ENCODE measurements around the gene LAMC1. TPM values are rescaled to one million over a fixed set of nuclear protein-coding genes. Genes with fewer than 3 reads are reported as not detected.

Gene LAMC1
- total RNA-seq, 2 experiments from 2014 or later: not detected

DNA sequence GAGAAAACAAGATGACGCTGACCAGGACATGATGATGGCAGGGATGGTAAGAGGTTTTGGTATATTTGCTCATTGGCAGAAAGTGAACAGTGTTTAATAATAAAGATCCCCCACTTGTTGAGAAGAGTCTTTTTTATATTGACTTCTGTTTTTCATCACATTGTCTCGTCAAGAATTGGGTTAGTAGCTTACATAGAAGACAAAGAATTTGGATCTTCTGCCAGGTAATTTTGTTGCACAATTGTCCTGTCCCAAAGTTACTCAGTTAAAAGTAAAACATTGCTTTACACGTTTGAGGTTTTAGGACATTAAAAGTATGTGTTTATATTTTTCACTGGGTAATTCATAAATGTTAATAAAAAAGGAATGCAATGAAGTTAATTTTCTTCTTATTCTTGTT lies 114.6 kb downstream of the LAMC1 start:
- TF ChIP-seq, protein P1, sequence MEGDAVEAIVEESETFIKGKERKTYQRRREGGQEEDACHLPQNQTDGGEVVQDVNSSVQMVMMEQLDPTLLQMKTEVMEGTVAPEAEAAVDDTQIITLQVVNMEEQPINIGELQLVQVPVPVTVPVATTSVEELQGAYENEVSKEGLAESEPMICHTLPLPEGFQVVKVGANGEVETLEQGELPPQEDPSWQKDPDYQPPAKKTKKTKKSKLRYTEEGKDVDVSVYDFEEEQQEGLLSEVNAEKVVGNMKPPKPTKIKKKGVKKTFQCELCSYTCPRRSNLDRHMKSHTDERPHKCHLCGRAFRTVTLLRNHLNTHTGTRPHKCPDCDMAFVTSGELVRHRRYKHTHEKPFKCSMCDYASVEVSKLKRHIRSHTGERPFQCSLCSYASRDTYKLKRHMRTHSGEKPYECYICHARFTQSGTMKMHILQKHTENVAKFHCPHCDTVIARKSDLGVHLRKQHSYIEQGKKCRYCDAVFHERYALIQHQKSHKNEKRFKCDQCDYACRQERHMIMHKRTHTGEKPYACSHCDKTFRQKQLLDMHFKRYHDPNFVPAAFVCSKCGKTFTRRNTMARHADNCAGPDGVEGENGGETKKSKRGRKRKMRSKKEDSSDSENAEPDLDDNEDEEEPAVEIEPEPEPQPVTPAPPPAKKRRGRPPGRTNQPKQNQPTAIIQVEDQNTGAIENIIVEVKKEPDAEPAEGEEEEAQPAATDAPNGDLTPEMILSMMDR (IDR thresholded peaks at IDR 0.05): no peak
- Mint-ChIP-seq H3K36me3 (ENCODE audit: low read depth) (no peaks in the 10 kb centered on the region), H3K9me3 (no peaks in the 10 kb centered on the region), H3K27me3 (peaks cover 9% of the 10 kb centered on the region), H3K4me1 (ENCODE audit: low read depth) (no peaks in the 10 kb centered on the region), H3K4me3 (no peak overlapping the region), H3K27ac (no peak overlapping the region)
- no peaks in the 10 kb centered on the region for H3K9me3 ChIP-seq (ENCODE audit: control insufficient read depth in 1 of 2, insufficient read depth in 1 of 2, low read length in 2 of 2)
- POLR2A ChIA-PET: no interaction called here
- H3K27ac ChIP-seq (ENCODE audit: low read depth in 1 of 2, low read length in 2 of 2): no peak overlapping the region
- H3K36me3 ChIP-seq (ENCODE audit: insufficient read depth, low read length): no peaks in the 10 kb centered on the region
- intact Hi-C loops (cut with DNase I, micrococcal nuclease): no loop called here
- no peaks in the 10 kb centered on the region for H3K4me1 ChIP-seq (ENCODE audit: insufficient read depth, low read length)
- DNase-seq (no peak), ATAC-seq (ENCODE audit: poor library complexity) (no peak)
- H3K4me3 ChIP-seq (ENCODE audit: low read length): no peak overlapping the region
- CTCF ChIA-PET: no interaction called here
- peaks cover 0 to 2% of the 10 kb centered on the region in 2 experiments for H3K27me3 ChIP-seq (ENCODE audit: control insufficient read depth in 1 of 2, insufficient read depth in 2 of 2, low read length in 2 of 2)

DNA sequence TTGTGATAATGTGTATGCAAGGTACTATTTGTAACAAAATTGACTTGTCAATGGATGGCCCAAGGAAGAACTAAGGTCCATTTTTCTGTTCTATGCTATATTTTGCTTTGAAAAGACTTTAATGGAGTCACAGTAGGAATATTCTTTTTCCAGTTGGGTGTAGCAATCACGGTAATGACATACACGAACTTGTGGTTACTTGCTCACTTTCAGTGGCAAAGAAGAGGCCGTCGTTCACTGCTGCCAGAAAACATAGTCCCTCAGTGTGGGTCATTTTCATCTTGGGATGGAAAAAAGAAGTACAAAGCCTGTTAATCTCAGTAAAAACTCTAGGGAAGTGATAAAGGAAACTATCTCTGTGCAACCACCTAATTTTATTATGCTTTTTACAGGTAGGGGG lies 115.1 kb downstream of the LAMC1 start:
- ChIA-PET POLR2A (no interaction called here), CTCF (no interaction called here)
- Histone ChIP-seq H3K27ac (ENCODE audit: low read depth in 1 of 2, low read length in 2 of 2) (no peak overlapping the region), H3K36me3 (ENCODE audit: insufficient read depth, low read length) (no peaks in the 10 kb centered on the region), H3K4me3 (ENCODE audit: low read length) (no peak overlapping the region), H3K4me1 (ENCODE audit: insufficient read depth, low read length) (no peaks in the 10 kb centered on the region), H3K27me3 (ENCODE audit: control insufficient read depth in 1 of 2, insufficient read depth in 2 of 2, low read length in 2 of 2) (peaks cover 0 to 2% of the 10 kb centered on the region in 2 experiments), H3K9me3 (ENCODE audit: control insufficient read depth in 1 of 2, insufficient read depth in 1 of 2, low read length in 2 of 2) (no peaks in the 10 kb centered on the region)
- intact Hi-C loops (cut with DNase I, micrococcal nuclease): no loop called here
- Mint-ChIP-seq H3K9me3 (no peaks in the 10 kb centered on the region), H3K27ac (no peak overlapping the region), H3K4me1 (ENCODE audit: low read depth) (no peaks in the 10 kb centered on the region), H3K4me3 (no peak overlapping the region), H3K27me3 (peaks cover 9% of the 10 kb centered on the region), H3K36me3 (ENCODE audit: low read depth) (no peaks in the 10 kb centered on the region)
- ATAC-seq (ENCODE audit: poor library complexity): no peak
- no peak for DNase-seq
- TF ChIP-seq, protein P1 (IDR thresholded peaks at IDR 0.05): no peak

DNA sequence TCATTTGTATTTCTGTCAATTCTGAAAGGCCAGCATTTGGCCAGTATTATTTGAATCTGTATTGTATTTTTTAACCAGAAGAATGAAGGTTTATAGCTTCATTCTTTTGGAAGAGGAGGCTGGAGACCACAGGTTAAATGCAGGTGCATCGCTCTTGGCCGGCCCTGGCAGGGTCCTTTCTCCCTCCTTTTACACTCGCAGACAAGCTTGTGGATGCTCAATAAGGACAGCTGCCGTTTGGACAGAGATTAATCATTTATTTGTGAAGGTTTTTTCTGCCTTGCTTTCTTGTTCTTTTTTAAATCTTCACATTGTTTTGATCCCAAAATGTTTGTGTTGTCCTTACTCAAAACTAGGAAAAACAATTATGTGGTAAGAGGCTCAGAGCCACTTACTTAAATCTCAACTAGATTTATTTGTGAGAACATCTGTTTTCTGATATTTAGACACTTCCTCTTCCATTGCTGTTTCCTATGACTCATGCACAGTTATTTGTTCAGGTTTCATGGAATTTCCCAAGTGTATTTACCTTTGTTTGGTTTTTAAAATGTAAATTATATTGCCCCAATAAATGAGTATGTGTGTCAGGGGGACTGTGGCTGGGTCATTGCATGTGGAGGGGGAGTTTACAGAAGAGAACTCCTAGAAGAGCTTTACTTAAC lies 116.2 kb downstream of the LAMC1 start:
- TF ChIP-seq, protein P1 (IDR thresholded peaks at IDR 0.05): no peak
- Mint-ChIP-seq H3K27ac (no peak overlapping the region), H3K36me3 (ENCODE audit: low read depth) (no peaks in the 10 kb centered on the region), H3K4me3 (no peak overlapping the region), H3K9me3 (no peaks in the 10 kb centered on the region), H3K4me1 (ENCODE audit: low read depth) (no peaks in the 10 kb centered on the region), H3K27me3 (peaks cover 9% of the 10 kb centered on the region)
- intact Hi-C loops (cut with DNase I, micrococcal nuclease): no loop called here
- DNase-seq (peak in 1 of 14 experiments; percentile 1), ATAC-seq (ENCODE audit: poor library complexity) (no peak)
- POLR2A ChIA-PET: no interaction called here
- no peaks in the 10 kb centered on the region for H3K9me3 ChIP-seq (ENCODE audit: control insufficient read depth in 1 of 2, insufficient read depth in 1 of 2, low read length in 2 of 2)
- H3K4me1 ChIP-seq (ENCODE audit: insufficient read depth, low read length): no peaks in the 10 kb centered on the region
- H3K4me3 ChIP-seq (ENCODE audit: low read length): no peak overlapping the region
- CTCF ChIA-PET: no interaction called here
- H3K36me3 ChIP-seq (ENCODE audit: insufficient read depth, low read length): no peaks in the 10 kb centered on the region
- H3K27me3 ChIP-seq (ENCODE audit: control insufficient read depth in 1 of 2, insufficient read depth in 2 of 2, low read length in 2 of 2): peaks cover 0 to 5% of the 10 kb centered on the region in 2 experiments
- no peak overlapping the region for H3K27ac ChIP-seq (ENCODE audit: low read depth in 1 of 2, low read length in 2 of 2)

Data from CD4-positive, alpha-beta T cell (primary cell).